ENCODE results near the gene HOXD13.

HOXD13 gene

GRCh38 chr2:176080540-176081375 lies 11.8 kb upstream of the HOXD13 start:
- no peak for DNase-seq (ENCODE audit: low read depth, low spot score)

GRCh38 chr2:176081376-176081836 lies 11.1 kb upstream of the HOXD13 start:
- DNase-seq (ENCODE audit: low read depth, low spot score) = no peak

- DNase-seq (ENCODE audit: low read depth, low spot score) = no peak
Measured at GRCh38 chr2:176081837-176082524, 10.5 kb upstream of the HOXD13 start.

- no peak for DNase-seq (ENCODE audit: low read depth, low spot score)
Measured at GRCh38 chr2:176082525-176082823, 10.0 kb upstream of the HOXD13 start.

GRCh38 chr2:176082824-176083751 lies 9.4 kb upstream of the HOXD13 start:
- no peak for DNase-seq (ENCODE audit: low read depth, low spot score)

GRCh38 chr2:176083796-176084261 lies 8.7 kb upstream of the HOXD13 start, which contains the start of gene EVX2:
Gene EVX2, minus strand, starts transcription at chr2:176083962. Its CDS starts 186 bp downstream, at chr2:176083776.
- no peak for DNase-seq (ENCODE audit: low read depth, low spot score)

GRCh38 chr2:176084611-176085119 lies 7.9 kb upstream of the HOXD13 start:
- no peak for DNase-seq (ENCODE audit: low read depth, low spot score)

GRCh38 chr2:176085120-176085788 lies 7.3 kb upstream of the HOXD13 start:
- no peak for DNase-seq (ENCODE audit: low read depth, low spot score)

- DNase-seq (ENCODE audit: low read depth, low spot score) = no peak
Measured at GRCh38 chr2:176085861-176086771, 6.4 kb upstream of the HOXD13 start.

GRCh38 chr2:176087330-176088047 lies 5.0 kb upstream of the HOXD13 start:
- no peak for DNase-seq (ENCODE audit: low read depth, low spot score)

- DNase-seq (ENCODE audit: low read depth, low spot score) = no peak
Measured at GRCh38 chr2:176088048-176088936, 4.2 kb upstream of the HOXD13 start.

GRCh38 chr2:176088937-176089842 lies 3.3 kb upstream of the HOXD13 start:
- no peak for DNase-seq (ENCODE audit: low read depth, low spot score)

- no peak for DNase-seq (ENCODE audit: low read depth, low spot score)
Measured at GRCh38 chr2:176089843-176090395, 2.6 kb upstream of the HOXD13 start.

- DNase-seq (ENCODE audit: low read depth, low spot score) = no peak
Measured at GRCh38 chr2:176090862-176091261, 1.7 kb upstream of the HOXD13 start.

- DNase-seq (ENCODE audit: low read depth, low spot score) = no peak
Measured at GRCh38 chr2:176091329-176092258, 927 bp upstream of the HOXD13 start.
